Measurements from ENCODE around the gene PRKCA. TPM values are rescaled to one million over a fixed set of nuclear protein-coding genes. Genes with fewer than 3 reads are reported as not detected.

Gene PRKCA
- polyA plus RNA-seq, 4 donors: 14.1 to 24.5 (median 22.7) TPM

DNA sequence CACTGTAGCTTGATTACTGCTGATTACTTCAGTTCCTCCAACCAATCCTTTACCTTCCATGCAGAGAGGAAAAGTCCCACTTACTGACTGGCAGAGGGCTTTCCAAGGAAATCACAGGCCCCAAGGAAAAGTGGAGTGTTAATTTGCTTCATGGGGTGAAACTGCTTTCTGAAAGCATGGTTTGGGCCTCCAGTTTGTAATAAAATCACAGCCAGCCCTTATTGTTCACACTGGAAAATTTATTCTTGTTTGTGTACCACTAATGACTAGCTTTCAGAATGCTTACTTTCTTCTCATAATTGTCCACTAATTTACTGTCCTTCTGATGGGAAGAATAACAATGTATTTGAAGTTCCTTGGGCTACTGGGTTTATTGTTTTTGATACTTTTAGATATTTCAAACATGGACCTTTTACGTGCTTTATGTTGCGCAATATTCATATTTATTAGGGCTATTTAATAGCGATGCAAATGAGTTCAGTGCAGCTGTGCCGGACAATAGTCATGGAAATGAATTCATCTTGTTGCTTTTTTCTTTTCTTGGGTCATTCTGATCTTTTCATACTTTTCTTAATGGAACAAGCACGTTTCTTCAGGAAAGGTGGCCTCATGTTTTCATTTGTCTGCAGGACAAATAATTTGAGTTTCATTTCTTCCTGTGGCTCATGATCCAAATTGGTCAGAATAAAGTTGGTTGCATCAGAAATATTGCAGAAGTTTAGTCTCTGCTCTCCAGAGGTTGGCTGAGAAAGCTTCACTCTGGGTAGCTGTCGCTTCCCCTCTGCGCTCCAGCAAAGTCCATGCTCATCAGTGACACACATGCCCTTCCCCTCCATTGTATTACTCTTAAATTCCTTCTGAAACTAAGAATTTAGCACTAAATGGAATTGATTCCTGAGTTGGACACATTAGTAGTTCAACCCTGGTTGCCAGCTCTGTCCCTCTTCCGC lies 128.7 kb downstream of the PRKCA start:
- DNase-seq (ENCODE audit: low read depth in 4 of 4, low spot score in 3 of 4): no peak

DNA sequence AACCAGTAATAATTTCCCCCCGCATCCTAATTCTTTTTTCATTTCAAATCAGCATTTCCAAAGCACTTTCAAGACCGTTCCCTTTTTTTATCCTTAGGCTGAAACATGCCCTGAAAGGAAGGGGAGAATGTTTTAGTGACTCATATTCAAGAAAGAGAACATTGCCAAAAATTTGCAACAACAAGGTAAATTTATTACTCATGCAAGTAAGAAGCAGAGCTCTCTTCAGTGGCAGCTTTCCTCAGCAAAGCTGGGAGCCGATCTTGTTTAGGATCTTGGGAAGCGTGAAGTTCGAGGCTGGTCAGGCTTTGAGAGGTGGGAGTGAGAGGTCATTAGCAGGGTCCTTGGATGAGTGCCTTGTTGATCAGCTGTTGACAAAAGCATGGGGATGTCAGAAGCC lies 129.5 kb downstream of the PRKCA start:
- no peak for DNase-seq (ENCODE audit: low read depth in 4 of 4, low spot score in 3 of 4)

DNA sequence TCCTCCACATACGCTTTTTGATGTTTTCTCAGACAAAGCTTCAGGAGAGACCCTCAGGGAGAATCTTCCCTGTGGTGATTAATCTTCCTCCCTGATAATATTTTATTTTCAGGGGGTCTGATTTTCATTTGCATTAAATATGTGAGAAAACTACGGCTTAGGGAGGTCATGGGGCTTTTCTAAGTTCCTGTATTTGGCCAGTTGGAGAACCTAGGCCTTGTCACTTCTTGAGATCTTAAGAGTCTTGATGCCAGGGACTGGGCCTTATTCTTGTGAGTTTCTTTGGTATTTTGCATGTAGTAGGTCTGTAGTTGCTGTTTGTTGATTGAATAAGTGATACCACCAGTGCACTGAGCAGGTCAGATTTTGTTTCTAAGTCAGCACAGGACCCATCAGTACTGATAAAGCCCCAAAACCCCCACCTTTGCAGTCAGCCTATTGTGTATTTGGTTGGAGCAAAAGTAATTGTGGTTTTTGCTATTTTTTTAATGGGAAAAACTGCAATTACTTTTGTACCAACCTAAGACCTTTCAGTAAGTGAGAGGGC lies 130.1 kb downstream of the PRKCA start:
- DNase-seq (ENCODE audit: low read depth in 4 of 4, low spot score in 3 of 4): no peak

DNA sequence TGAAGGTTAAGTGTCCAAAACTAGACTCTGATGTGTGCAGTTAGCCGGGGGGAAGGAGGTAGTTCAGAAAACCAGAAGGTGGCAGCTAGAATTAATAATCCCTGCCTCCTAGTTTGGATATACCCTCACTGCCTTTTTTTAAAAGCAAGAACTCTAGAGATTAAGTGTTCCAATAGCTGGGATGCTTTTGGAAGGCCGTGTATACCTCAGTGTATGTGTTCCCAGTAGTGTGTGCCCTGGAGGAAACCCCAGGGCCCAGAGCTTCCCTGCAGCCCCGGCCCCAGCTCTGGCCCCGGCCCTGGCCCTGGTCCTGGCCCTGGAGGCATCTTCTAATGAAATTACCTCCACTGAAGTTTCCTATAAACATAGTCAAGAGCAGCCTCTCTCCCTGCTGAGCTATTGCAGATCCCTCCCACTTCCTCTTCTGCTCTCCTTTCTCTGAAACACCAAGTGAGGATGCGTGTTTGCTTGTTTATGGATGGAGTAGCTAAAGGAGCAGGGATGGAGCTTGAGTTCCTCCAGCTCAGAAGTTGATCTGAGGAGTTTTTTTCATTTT lies 130.7 kb downstream of the PRKCA start:
- no peak for DNase-seq (ENCODE audit: low read depth in 4 of 4, low spot score in 3 of 4)

- DNase-seq (ENCODE audit: low read depth in 4 of 4, low spot score in 3 of 4): no peak
Observed at GRCh38 chr17:66435182-66435581, 132.8 kb downstream of the PRKCA start.

DNA sequence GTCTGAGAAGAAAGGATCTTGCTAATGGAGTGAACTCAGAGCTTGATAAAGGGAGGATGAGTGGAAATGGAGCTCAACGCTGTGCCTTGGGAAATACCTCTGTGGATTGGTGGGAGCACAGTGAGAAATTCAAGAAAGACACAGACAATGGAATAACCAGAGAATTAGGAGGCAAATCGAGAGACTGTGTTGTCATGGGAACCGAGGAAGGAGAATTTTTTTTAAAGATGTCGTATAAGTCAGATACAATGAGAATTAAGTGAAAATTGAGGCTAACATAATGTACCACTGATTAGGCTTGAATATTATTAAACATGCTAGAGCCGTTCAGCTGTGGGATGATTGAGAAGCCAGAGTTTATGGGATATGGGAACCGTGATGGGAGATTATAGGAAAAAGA lies 134.2 kb downstream of the PRKCA start:
- DNase-seq (ENCODE audit: low read depth in 4 of 4, low spot score in 3 of 4): no peak

DNA sequence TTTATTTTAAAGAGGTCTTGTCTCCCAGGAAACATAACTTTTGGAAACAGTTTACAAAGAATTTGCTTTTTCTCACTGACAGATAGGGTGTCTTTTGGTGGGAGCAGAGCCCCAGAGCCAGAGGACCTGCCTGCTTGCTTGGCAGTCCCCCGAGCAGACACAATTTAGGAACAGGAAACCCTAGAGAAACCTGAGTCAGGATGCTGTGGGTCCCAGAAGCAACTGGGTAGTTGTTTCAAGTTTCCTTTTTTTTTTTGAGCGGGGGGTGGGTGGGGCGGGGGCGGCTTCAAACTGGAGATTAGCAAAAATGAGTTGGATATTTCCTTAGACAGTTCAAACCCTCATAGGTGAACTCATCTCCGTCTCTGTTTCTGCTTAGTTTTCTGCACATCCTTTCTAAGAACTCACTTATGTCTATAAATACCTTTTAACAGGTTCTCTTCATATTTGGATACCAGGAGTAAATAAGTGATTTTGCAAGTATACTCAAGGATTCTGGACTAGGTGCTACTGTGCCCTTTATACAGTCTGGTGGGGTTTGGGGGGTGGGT lies 135.1 kb downstream of the PRKCA start:
- DNase-seq (ENCODE audit: low read depth in 4 of 4, low spot score in 3 of 4): no peak

DNA sequence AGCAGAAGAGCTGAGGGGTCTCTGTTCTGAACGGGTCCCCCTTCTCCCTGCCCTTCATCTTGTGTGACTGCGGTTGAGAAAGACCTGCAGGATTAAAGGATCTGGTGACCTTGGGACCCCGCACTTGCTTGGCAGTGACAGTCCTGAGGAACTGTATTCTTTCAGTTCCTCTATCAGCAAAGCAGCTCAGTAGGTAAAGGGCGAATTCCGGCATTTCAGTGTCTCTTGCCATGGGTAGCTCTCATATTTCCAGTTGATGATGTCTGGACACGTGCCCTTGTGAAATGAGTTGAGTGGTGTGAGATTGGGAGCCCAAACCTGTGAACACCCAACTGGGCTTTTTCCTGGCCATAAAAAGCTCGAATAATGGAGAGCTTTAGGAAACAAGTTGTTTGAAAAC lies 135.7 kb downstream of the PRKCA start:
- no peak for DNase-seq (ENCODE audit: low read depth in 4 of 4, low spot score in 3 of 4)

DNA sequence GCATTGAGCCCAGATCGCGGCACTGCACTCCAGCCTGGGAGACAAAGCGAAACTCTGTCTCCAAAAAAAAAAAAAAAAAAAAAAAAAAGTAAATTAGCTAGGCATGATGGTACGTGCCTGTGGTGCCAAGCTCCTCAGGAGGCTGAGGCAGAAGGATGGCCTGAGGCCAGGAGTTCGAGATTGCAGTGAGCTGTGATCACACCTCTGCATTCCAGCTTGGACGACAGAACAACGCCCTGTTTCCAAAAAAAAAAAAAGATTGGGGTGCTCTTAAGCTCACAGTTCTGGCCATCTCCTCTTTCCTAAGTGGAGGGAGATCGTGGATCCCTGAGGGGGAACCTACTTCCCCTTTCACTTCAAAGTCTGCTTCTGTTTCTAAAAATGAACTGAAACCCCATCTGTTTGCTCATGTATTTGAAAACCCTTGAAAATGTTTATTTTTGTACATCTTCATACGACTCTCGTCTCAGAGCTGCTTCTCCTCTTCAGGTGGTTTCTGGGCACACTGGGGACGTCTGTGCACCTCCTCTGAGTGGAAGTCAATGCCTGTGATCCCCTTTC lies 138.8 kb downstream of the PRKCA start:
- no peak for DNase-seq (ENCODE audit: low read depth in 4 of 4, low spot score in 3 of 4)

- no peak for DNase-seq (ENCODE audit: low read depth in 4 of 4, low spot score in 3 of 4)
Observed at GRCh38 chr17:66443166-66443565, 140.8 kb downstream of the PRKCA start.

DNA sequence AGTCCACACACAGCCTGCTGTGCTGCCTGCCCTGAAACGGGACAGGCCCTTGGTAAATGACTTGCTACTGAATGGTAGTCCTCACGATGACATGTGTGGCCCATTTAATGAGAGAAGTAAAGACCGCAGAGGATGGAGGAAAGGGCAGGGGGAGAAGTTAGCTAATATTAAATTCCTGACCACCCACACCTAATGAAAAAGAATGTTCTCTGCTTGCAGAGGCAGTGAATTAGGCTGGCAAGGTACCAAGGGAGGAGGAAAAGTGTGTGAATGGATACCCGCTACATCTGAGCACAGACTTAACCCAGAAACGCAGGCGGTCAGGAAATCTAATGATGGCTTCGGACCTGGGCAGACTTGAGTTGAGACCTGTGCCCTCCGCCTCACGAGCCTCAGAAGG lies 141.2 kb downstream of the PRKCA start:
- no peak for DNase-seq (ENCODE audit: low read depth in 4 of 4, low spot score in 3 of 4)

- no peak for DNase-seq (ENCODE audit: low read depth in 4 of 4, low spot score in 3 of 4)
Observed at GRCh38 chr17:66444031-66444430, 141.6 kb downstream of the PRKCA start.

GRCh38 chr17:66445229-66445628 lies 142.8 kb downstream of the PRKCA start:
- DNase-seq (ENCODE audit: low read depth in 4 of 4, low spot score in 3 of 4): no peak

DNA sequence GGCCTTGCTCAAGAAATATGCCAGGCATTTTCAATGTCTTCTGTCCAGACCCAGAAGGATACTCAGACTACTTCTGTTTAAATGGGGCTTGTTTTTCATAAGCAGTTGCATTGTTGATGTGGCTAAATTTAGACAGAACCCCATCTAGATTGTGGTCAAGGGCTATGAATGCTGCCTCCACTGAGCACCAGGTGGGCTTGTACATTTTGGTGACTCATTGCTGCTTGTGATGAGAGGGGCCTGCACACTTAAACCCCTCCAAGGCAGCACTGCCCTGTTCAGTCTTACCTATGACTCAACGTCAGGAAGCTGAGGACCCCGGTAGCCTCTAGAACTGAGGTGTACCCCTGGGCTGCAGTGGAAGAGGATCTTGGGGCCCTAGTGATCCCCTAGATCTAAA lies 144.0 kb downstream of the PRKCA start:
- DNase-seq (ENCODE audit: low read depth in 4 of 4, low spot score in 3 of 4): no peak

- no peak for DNase-seq (ENCODE audit: low read depth in 4 of 4, low spot score in 3 of 4)
Observed at GRCh38 chr17:66447159-66447558, 144.7 kb downstream of the PRKCA start.

DNA sequence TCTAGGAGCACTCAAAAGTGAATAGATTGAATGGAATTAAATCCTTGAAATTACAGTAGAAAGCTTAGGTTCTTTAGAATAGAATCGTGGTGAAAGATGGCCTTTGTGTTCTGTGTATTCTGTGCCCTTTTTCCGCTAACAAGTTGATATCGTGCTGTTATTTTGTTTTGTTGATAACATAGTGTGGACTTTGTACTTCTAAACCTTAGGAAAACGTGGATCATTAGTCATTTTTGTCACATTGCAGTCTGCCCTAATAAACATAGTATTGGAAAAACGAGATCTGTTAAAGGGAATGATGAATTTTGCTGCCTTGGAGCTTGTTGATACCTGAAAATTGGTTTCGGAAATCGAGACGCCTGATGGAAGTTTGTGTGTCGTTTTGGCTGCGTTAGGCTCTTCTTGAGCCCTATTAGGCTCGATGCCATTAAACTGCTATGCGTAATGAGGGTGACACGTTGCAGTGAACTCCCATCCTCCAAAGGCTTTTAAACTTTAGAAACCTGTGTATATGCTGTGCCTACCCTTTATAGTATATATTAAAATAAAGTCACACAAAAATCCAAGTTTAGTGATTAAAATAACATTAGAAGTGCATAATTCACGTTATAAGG lies 145.7 kb downstream of the PRKCA start:
- no peak for DNase-seq (ENCODE audit: low read depth in 4 of 4, low spot score in 3 of 4)

- no peak for DNase-seq (ENCODE audit: low read depth in 4 of 4, low spot score in 3 of 4)
Observed at GRCh38 chr17:66449418-66449977, 147.1 kb downstream of the PRKCA start.

DNA sequence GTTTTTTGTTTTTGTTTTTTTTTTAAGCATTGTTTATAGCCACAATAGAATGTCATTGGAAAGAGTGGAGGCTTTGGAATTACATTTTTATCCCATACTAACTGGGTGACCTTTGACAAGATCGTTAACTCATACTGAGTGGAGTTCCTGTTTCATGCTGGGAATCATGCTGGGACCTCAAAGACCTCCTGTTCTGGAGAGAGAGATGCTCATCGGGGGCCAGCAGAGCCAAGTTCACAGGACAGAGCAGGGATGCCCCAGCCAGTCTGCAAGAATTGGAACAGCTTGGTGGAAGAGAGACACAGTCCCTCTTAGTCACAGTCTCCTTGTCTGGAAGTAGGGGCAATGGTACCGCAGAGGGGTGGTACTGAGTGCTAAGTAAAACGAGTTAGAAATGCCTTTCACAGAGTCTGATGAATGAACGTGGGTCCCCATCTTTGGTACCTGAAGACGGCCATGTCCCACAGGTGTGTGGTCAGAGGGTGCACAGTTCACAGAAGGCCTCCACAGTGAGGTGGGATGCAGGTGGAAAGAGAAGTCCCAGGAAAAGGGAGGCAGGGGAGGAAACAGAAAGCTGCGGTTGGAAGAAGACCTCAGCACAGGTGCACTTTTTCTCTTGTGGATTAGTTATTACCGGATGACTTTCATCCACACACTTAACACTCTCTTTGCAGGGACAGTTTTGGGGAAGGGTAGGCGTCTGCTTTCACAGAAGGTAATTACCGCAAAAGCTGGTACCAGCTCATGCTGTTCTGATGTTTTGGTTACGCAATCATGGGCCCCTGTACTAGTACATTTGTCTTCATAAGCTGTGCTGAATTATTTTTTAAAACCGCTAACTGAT lies 147.8 kb downstream of the PRKCA start:
- no peak for DNase-seq (ENCODE audit: low read depth in 4 of 4, low spot score in 3 of 4)

DNA sequence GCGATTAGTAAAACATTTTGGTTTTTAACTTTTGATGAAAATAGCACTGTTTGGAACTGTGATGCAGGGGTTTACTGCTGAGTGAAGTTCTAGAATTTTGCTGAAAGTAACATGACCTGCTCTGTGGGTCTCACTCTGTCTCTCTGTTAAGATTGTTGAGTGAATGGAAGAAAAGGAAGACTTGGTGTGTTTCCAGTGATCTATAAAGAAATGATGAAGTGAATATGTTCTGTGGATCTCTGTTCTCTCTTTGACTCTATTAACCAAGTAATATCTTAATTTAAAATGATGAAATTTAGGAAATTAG lies 148.4 kb downstream of the PRKCA start:
- DNase-seq (ENCODE audit: low read depth in 4 of 4, low spot score in 3 of 4): no peak
